H1 (cell line): ENCODE results near the gene CCDC28A. TPM values are rescaled to one million over a fixed set of nuclear protein-coding genes. Genes with fewer than 3 reads are reported as not detected.

Experiments
- HDAC2 ChIP-seq, 2 experiments: fragments of 300-600 bp in 1 of 2; sonication (generic) in 1 of 2; IDR thresholded peaks; 2 replicates each; pipeline ENCODE4 v1.6.1; 2011 to 2012; ENCODE audit warnings: low read depth in 2 of 2, low read length in 2 of 2, mild to moderate bottlenecking in 2 of 2, moderate library complexity in 2 of 2, borderline replicate concordance in 1 of 2, inconsistent platforms in 1 of 2
- NRF1 ChIP-seq: IDR thresholded peaks from 2 replicates; pipeline ENCODE4 v1.6.1; 2011; ENCODE audit warnings: mild to moderate bottlenecking, low read depth, low read length, improper control_type of control experiment
- RFX5 ChIP-seq: IDR thresholded peaks from 2 replicates; pipeline ENCODE4 v1.6.1; 2011; ENCODE audit warnings: low read depth, low read length, improper control_type of control experiment, borderline replicate concordance
- SIN3A ChIP-seq, 2 experiments: IDR thresholded peaks in 1 of 2; conservative IDR thresholded peaks in 1 of 2; 2 replicates each; pipeline ENCODE4 v1.6.1; 2011 to 2012; ENCODE audit warnings: low read length in 2 of 2, improper control_type of control experiment in 1 of 2, low read depth in 1 of 2, mild to moderate bottlenecking in 1 of 2
- SP1 ChIP-seq: IDR thresholded peaks from 2 replicates; pipeline ENCODE4 v1.6.1; 2011; ENCODE audit warnings: low read depth, low read length
- SUZ12 ChIP-seq: fragments of 200-600 bp; sonication (generic); IDR thresholded peaks from 2 replicates; pipeline ENCODE4 v1.6.1; 2012; ENCODE audit warnings: mild to moderate bottlenecking, inconsistent platforms, low read length, moderate library complexity, mixed read lengths
- polyA plus RNA-seq, 7 experiments: library from polyadenylated mRNA; depleted of rRNA in 3 of 7; stranded (reverse) in 5 of 7; unstranded in 2 of 7; fragments of >200 nt in 5 of 7; fragments of 200-250 nt in 2 of 7; gene quantifications; 1 replicate in 5 of 7; 2 replicates in 1 of 7; 4 replicates in 1 of 7; pipeline versions ENCODE4 v1.2.1 to v1.2.3, GENCODE V29; 2011 to 2013; ENCODE audit warnings: missing spikeins in 2 of 7, mixed read lengths in 2 of 7
- total RNA-seq: library from RNA; stranded (reverse); fragmentation: NEBNext Ultra II Directional; extraction: Animal tissue kit (Norgen Biotek cat#: 25700); gene quantifications from 2 replicates; pipeline ENCODE4 v1.2.1, GENCODE V29; 2021

The CCDC28A gene
- total and polyA plus RNA-seq, 2 of the 8 experiments (the other 6 are each of a cell fraction or from before 2014, with no cell fraction given), result 9.6 to 12.1 TPM

GRCh38 chr6:138727182-138727581 lies 46.4 kb upstream of the CCDC28A start (continued):
- TF ChIP-seq HDAC2 (IDR thresholded peaks at IDR 0.05; ENCODE audit: borderline replicate concordance in 1 of 2, low read depth in 2 of 2, low read length in 2 of 2) (no peak), NRF1 (no peak), SUZ12 (no peak), SIN3A (conservative IDR thresholded peaks at IDR 0.05 in 1 of 2, IDR thresholded peaks at IDR 0.05 in 1 of 2; ENCODE audit: low read depth in 1 of 2, low read length in 2 of 2) (no peak), RFX5 (no peak), SP1 (no peak)
